Osteocyte (in vitro differentiated cells): Measurements from ENCODE around the gene ABCG2. TPM values are rescaled to one million over a fixed set of nuclear protein-coding genes. Genes with fewer than 3 reads are reported as not detected.

Source experiments
- DNase-seq: peaks from one replicate; pipeline ENCODE4 v3.0.0; 2021; ENCODE audit warnings: mixed read lengths; ENCODE audit not compliant: unreplicated experiment; ENCODE audit errors: extremely low spot score
- H3K27ac Mint-ChIP-seq: one replicate; pipeline ENCODE4 v1.8.0; 2021; ENCODE audit warnings: mild to moderate bottlenecking, mixed read lengths; ENCODE audit not compliant: unreplicated experiment
- H3K27me3 Mint-ChIP-seq: one replicate; pipeline ENCODE4 v1.8.0; 2021; ENCODE audit warnings: mixed read lengths; ENCODE audit not compliant: unreplicated experiment
- H3K36me3 Mint-ChIP-seq: one replicate; pipeline ENCODE4 v1.8.0; 2021; ENCODE audit warnings: mixed read lengths; ENCODE audit not compliant: unreplicated experiment
- H3K4me1 Mint-ChIP-seq: one replicate; pipeline ENCODE4 v1.8.0; 2021; ENCODE audit warnings: mixed read lengths; ENCODE audit not compliant: unreplicated experiment
- H3K4me3 Mint-ChIP-seq: one replicate; pipeline ENCODE4 v1.8.0; 2021; ENCODE audit warnings: mild to moderate bottlenecking, moderate library complexity, mixed read lengths; ENCODE audit not compliant: unreplicated experiment
- H3K9me3 Mint-ChIP-seq: one replicate; pipeline ENCODE4 v1.8.0; 2021; ENCODE audit warnings: mixed read lengths; ENCODE audit not compliant: unreplicated experiment
- CTCF ChIP-seq: fragments of 200-600 bp; sonication (generic); IDR thresholded peaks from 2 replicates; pipeline ENCODE4 v1.5.0; 2021; ENCODE audit warnings: antibody characterized with exemption, mild to moderate bottlenecking, moderate library complexity
- long read RNA-seq: library from polyadenylated mRNA; unstranded; transcript quantifications from one replicate; pipeline ENCODE4 v2.0.0, GENCODE V29; 2021
- total RNA-seq: library from RNA; stranded (reverse); gene quantifications from 2 replicates; pipeline ENCODE4 v1.2.1, GENCODE V29; 2021

ABCG2 gene
- total RNA-seq: 0.24 TPM in 1 of 2 replicates, not detected in the other
- long read RNA-seq, partial matches to known transcripts: 0 of 3 reads
- long read RNA-seq, other reads (novel, unspliced or antisense): 3 of 3 reads

- Mint-ChIP-seq H3K9me3 (no peaks in the 10 kb centered on the region), H3K4me3 (peak within 1 kb of the TSS; percentile 76), H3K36me3 (no peaks in the 10 kb centered on the region), H3K27me3 (peaks cover 3% of the 10 kb centered on the region), H3K27ac (no peak within 1 kb of the TSS), H3K4me1 (peaks cover 20% of the 10 kb centered on the region)
- TF ChIP-seq CTCF: no peak
- no peak for DNase-seq
These were observed at the start of gene ABCG2 for GRCh38 chr4:88158489-88159228. ABCG2 (minus strand) TSS chr4:88158639; CDS start chr4:88139995, 18,644 bp downstream.

- H3K4me3 Mint-ChIP-seq: no peak overlapping the region
- no peak for DNase-seq
- H3K9me3 Mint-ChIP-seq: no peaks in the 10 kb centered on the region
- TF ChIP-seq CTCF: no peak
- H3K27ac Mint-ChIP-seq: no peak overlapping the region
- peaks cover 7% of the 10 kb centered on the region for H3K27me3 Mint-ChIP-seq
- H3K36me3 Mint-ChIP-seq: no peaks in the 10 kb centered on the region
- no peaks in the 10 kb centered on the region for H3K4me1 Mint-ChIP-seq
These were observed 49.7 kb upstream of the ABCG2 start for GRCh38 chr4:88208156-88208555.

GRCh38 chr4:88207171-88207570 is 48.7 kb upstream of the ABCG2 start:
- H3K4me3 Mint-ChIP-seq: no peak overlapping the region
- H3K36me3 Mint-ChIP-seq: no peaks in the 10 kb centered on the region
- H3K4me1 Mint-ChIP-seq: no peaks in the 10 kb centered on the region
- TF ChIP-seq CTCF: no peak
- no peaks in the 10 kb centered on the region for H3K9me3 Mint-ChIP-seq
- DNase-seq: no peak
- peaks cover 3% of the 10 kb centered on the region for H3K27me3 Mint-ChIP-seq
- no peak overlapping the region for H3K27ac Mint-ChIP-seq

GRCh38 chr4:88204882-88205281 is 46.4 kb upstream of the ABCG2 start:
- no peak overlapping the region for H3K27ac Mint-ChIP-seq
- DNase-seq: no peak
- H3K4me1 Mint-ChIP-seq: no peaks in the 10 kb centered on the region
- no peaks in the 10 kb centered on the region for H3K9me3 Mint-ChIP-seq
- H3K27me3 Mint-ChIP-seq: peaks cover 2% of the 10 kb centered on the region
- no peak overlapping the region for H3K4me3 Mint-ChIP-seq
- H3K36me3 Mint-ChIP-seq: no peaks in the 10 kb centered on the region
- no peak for TF ChIP-seq CTCF

- no peaks in the 10 kb centered on the region for H3K4me1 Mint-ChIP-seq
- no peak overlapping the region for H3K4me3 Mint-ChIP-seq
- no peaks in the 10 kb centered on the region for H3K36me3 Mint-ChIP-seq
- H3K9me3 Mint-ChIP-seq: no peaks in the 10 kb centered on the region
- DNase-seq: no peak
- no peak overlapping the region for H3K27ac Mint-ChIP-seq
- TF ChIP-seq CTCF: no peak
- peaks cover 2% of the 10 kb centered on the region for H3K27me3 Mint-ChIP-seq
These were observed 44.0 kb upstream of the ABCG2 start for GRCh38 chr4:88202443-88202842.
